ENCODE data around the gene AXDND1. TPM values are rescaled to one million over a fixed set of nuclear protein-coding genes. Genes with fewer than 3 reads are reported as not detected.

The AXDND1 gene
- total RNA-seq, 1 experiment from 2014 or later, result 0.48 TPM

- no peak overlapping the region for H3K27ac ChIP-seq (ENCODE audit: insufficient read length, low read depth, low read length)
- H3K4me2 ChIP-seq (ENCODE audit: insufficient read depth, insufficient read length, low read length), result no peak overlapping the region
- no peak overlapping the region for H3K4ac ChIP-seq (ENCODE audit: low read depth, low read length)
- WGBS (ENCODE audit: extremely low coverage, insufficient read length, low lambda C conversion rate), result no CpG with 5 or more reads among the region's 2 CpGs
- H4K5ac ChIP-seq (ENCODE audit: insufficient read length, low read depth, low read length), result no peak overlapping the region
- H3K9ac ChIP-seq (ENCODE audit: extremely low read depth, insufficient read length, low read length), result no peak overlapping the region
- no peak overlapping the region for H3K56ac ChIP-seq (ENCODE audit: insufficient read length, low read depth, low read length)
- H2BK5ac ChIP-seq (ENCODE audit: insufficient read length, low read length), result no peak overlapping the region
- H4K20me1 ChIP-seq (ENCODE audit: control insufficient read depth, insufficient read depth, insufficient read length), result no peaks in the 10 kb centered on the region
- H3K9me3 Mint-ChIP-seq, result peaks cover 4 to 6% of the 10 kb centered on the region in 2 experiments; a peak in 3 of 5 replicates
- H2BK120ac ChIP-seq (ENCODE audit: low read depth, low read length, poor library complexity, severe bottlenecking), result no peak overlapping the region
- H3K79me2 ChIP-seq (ENCODE audit: insufficient read depth, low read length), result no peaks in the 10 kb centered on the region
- H3K18ac ChIP-seq (ENCODE audit: insufficient read length, low read depth, low read length), result no peak overlapping the region
- no peaks in the 10 kb centered on the region for H3K4me1 ChIP-seq (ENCODE audit: insufficient read depth, low read length)
- H3K27me3 ChIP-seq (ENCODE audit: insufficient read depth, low read length), result no peaks in the 10 kb centered on the region
- H3K4me1 Mint-ChIP-seq, result peaks cover 9 to 11% of the 10 kb centered on the region in 2 experiments
- H2BK15ac ChIP-seq (ENCODE audit: low read depth, low read length), result no peak overlapping the region
- no peaks in the 10 kb centered on the region for H3K23me2 ChIP-seq (ENCODE audit: insufficient read length, low read depth, low read length, poor library complexity, severe bottlenecking)
- peak overlapping the region in 1 of 3 experiments; percentile 84; a peak in 1 of 7 replicates for H3K27ac Mint-ChIP-seq
- no peak overlapping the region for H2BK20ac ChIP-seq (ENCODE audit: low read depth, low read length, poor library complexity, severe bottlenecking)
- no peaks in the 10 kb centered on the region for H3K9me3 ChIP-seq (ENCODE audit: control insufficient read depth, low read depth, low read length)
- DNase-seq, result no peak
- H3T11ph ChIP-seq (ENCODE audit: low read length), result no peak overlapping the region
- H3K27me3 Mint-ChIP-seq (ENCODE audit: low read depth), result no peaks in the 10 kb centered on the region
- H3K36me3 Mint-ChIP-seq (ENCODE audit: insufficient read depth in 1 of 3, low read depth in 3 of 3), result peaks cover 0 to 8% (median 6%) of the 10 kb centered on the region in 3 experiments; a peak in 5 of 7 replicates
- no peak overlapping the region for H2AK5ac ChIP-seq (ENCODE audit: insufficient read length, low read length)
- no peak overlapping the region for H3K14ac ChIP-seq (ENCODE audit: insufficient read depth, low read length)
- H3K79me1 ChIP-seq (ENCODE audit: insufficient read depth, low read depth, low read length, poor library complexity, severe bottlenecking), result no peaks in the 10 kb centered on the region
- no peak overlapping the region for H4K91ac ChIP-seq (ENCODE audit: insufficient read length, low read depth, low read length)
- no peak overlapping the region for H2BK12ac ChIP-seq (ENCODE audit: insufficient read length, low read depth, low read length)
- no peak overlapping the region for H4K8ac ChIP-seq (replicated peaks; ENCODE audit: insufficient read length, low read depth, low read length)
- H3K23ac ChIP-seq (ENCODE audit: insufficient read length, low read depth, low read length), result no peak overlapping the region
- H3K4me3 Mint-ChIP-seq, result no peak overlapping the region
- TF ChIP-seq CTCF (conservative IDR thresholded peaks at IDR 0.05), result no peak
- H2AFZ ChIP-seq (ENCODE audit: low read length), result no peak overlapping the region
Measured at GRCh38 chr1:179329862-179330261, 35.9 kb upstream of the AXDND1 start.
